GM23338 (cell line): ENCODE results near the gene KCNIP3. TPM values are rescaled to one million over a fixed set of nuclear protein-coding genes. Genes with fewer than 3 reads are reported as not detected.

Experiments
- ATAC-seq: fragments of 200-7000 bp; cut with Tn5 transposase; 3 replicates; pipeline ENCODE4 v1.9.1; 2020
- DNase-seq: peaks from one replicate; pipeline ENCODE4 v3.0.0-alpha.2; 2015; ENCODE audit warnings: low spot score
- H2AFZ ChIP-seq: fragments of 200-600 bp; sonication (generic); 2 replicates; pipeline ENCODE4 v1.8.0; 2016; ENCODE audit warnings: antibody characterized with exemption, mild to moderate bottlenecking, moderate library complexity
- H3F3A ChIP-seq: fragments of 200-600 bp; sonication (generic); replicated peaks from 2 replicates; pipeline ENCODE4 v1.8.0; 2017; ENCODE audit warnings: antibody characterized with exemption, mixed run types, low read depth
- H3K27ac ChIP-seq: fragments of 200-600 bp; sonication (generic); 2 replicates; pipeline ENCODE4 v1.6.1; 2016; ENCODE audit warnings: low read depth
- H3K27me3 ChIP-seq: fragments of 200-600 bp; sonication (generic); 2 replicates; pipeline ENCODE4 v1.8.0; 2016; ENCODE audit warnings: mild to moderate bottlenecking, mixed run types, moderate library complexity; ENCODE audit not compliant: insufficient read depth
- H3K36me3 ChIP-seq: fragments of 200-600 bp; sonication (generic); 2 replicates; pipeline ENCODE4 v1.8.0; 2016; ENCODE audit warnings: mild to moderate bottlenecking; ENCODE audit not compliant: insufficient read depth
- H3K4me1 ChIP-seq: fragments of 200-600 bp; sonication (generic); 2 replicates; pipeline ENCODE4 v1.8.0; 2016; ENCODE audit warnings: mild to moderate bottlenecking, moderate library complexity; ENCODE audit not compliant: insufficient read depth
- H3K4me2 ChIP-seq: fragments of 200-600 bp; sonication (generic); 2 replicates; pipeline ENCODE4 v1.7.1; 2017; ENCODE audit warnings: mixed run types
- H3K4me3 ChIP-seq: fragments of 200-600 bp; sonication (generic); 2 replicates; pipeline ENCODE4 v1.6.1; 2016; ENCODE audit warnings: mixed run types
- H3K79me2 ChIP-seq: fragments of 200-600 bp; sonication (generic); replicated peaks from 2 replicates; pipeline ENCODE4 v1.8.0; 2017; ENCODE audit warnings: mild to moderate bottlenecking; ENCODE audit not compliant: insufficient read depth
- H3K9me2 ChIP-seq: fragments of 200-600 bp; sonication (generic); 2 replicates; pipeline ENCODE4 v1.8.0; 2017; ENCODE audit not compliant: insufficient read depth
- H4K20me1 ChIP-seq: fragments of 200-600 bp; sonication (generic); replicated peaks from 2 replicates; pipeline ENCODE4 v1.8.0; 2017; ENCODE audit warnings: mild to moderate bottlenecking; ENCODE audit not compliant: insufficient read depth
- H3K27ac Mint-ChIP-seq: 2 replicates; pipeline ENCODE4 v1.8.0; 2020; ENCODE audit warnings: inconsistent platforms, mild to moderate bottlenecking, moderate library complexity, mixed read lengths
- H3K27me3 Mint-ChIP-seq: 3 replicates; pipeline ENCODE4 v1.8.0; 2022; ENCODE audit warnings: low read depth, mild to moderate bottlenecking, moderate library complexity, mixed read lengths, inconsistent platforms; ENCODE audit not compliant: insufficient read depth, poor library complexity
- H3K36me3 Mint-ChIP-seq: 3 replicates; pipeline ENCODE4 v1.8.0; 2021; ENCODE audit warnings: low read depth, mild to moderate bottlenecking, inconsistent platforms, moderate library complexity, mixed read lengths
- H3K4me1 Mint-ChIP-seq: 3 replicates; pipeline ENCODE4 v1.8.0; 2020; ENCODE audit warnings: mild to moderate bottlenecking, inconsistent platforms, mixed read lengths
- H3K4me3 Mint-ChIP-seq: 3 replicates; pipeline ENCODE4 v1.8.0; 2021; ENCODE audit warnings: moderate library complexity, mild to moderate bottlenecking, inconsistent platforms, mixed read lengths
- H3K9me3 Mint-ChIP-seq: 3 replicates; pipeline ENCODE4 v1.8.0; 2020; ENCODE audit warnings: moderate library complexity, mild to moderate bottlenecking, inconsistent platforms, mixed read lengths
- CREB1 ChIP-seq: fragments of 250-450 bp; sonication (Bioruptor Pico); IDR thresholded peaks from 2 replicates; pipeline ENCODE4 v1.5.0; 2020; ENCODE audit warnings: low read depth, mild to moderate bottlenecking, moderate library complexity
- EZH2 ChIP-seq: fragments of 200-600 bp; sonication (generic); IDR thresholded peaks from one replicate; pipeline ENCODE4 v1.8.0; 2017; ENCODE audit warnings: antibody characterized with exemption, mild to moderate bottlenecking, low read depth; ENCODE audit not compliant: unreplicated experiment
- EZH2phosphoT487 ChIP-seq: fragments of 200-600 bp; sonication (generic); IDR thresholded peaks from one replicate; pipeline ENCODE4 v1.8.1; 2018; ENCODE audit warnings: antibody characterized with exemption; ENCODE audit not compliant: unreplicated experiment
- JUNB ChIP-seq: IDR thresholded peaks from one replicate; pipeline ENCODE4 v1.6.1; 2016; ENCODE audit warnings: antibody characterized with exemption; ENCODE audit not compliant: unreplicated experiment
- NANOG ChIP-seq: IDR thresholded peaks from 2 replicates; pipeline ENCODE4 v1.6.1; 2016; ENCODE audit warnings: antibody characterized with exemption, borderline replicate concordance
- POLR2AphosphoS5 ChIP-seq: IDR thresholded peaks from 2 replicates; pipeline ENCODE4 v1.6.1; 2016; ENCODE audit warnings: antibody characterized with exemption, low read depth
- STAT1 ChIP-seq: IDR thresholded peaks from one replicate; pipeline ENCODE4 v1.6.1; 2016; ENCODE audit warnings: antibody characterized with exemption; ENCODE audit not compliant: unreplicated experiment
- ZNF114 ChIP-seq: fragments of 250-450 bp; sonication (Bioruptor Pico); IDR thresholded peaks from 2 replicates; pipeline ENCODE4 v1.5.0; 2020; ENCODE audit warnings: mild to moderate bottlenecking, moderate library complexity
- polyA plus RNA-seq: library from polyadenylated mRNA; unstranded; fragments of >200 nt; fragmentation: Nextera tagmentation; extraction: Ambion mirVana; gene quantifications from 2 replicates; pipeline ENCODE4 v1.2.1, GENCODE V29; 2016
- total RNA-seq: library from RNA; depleted of rRNA; stranded (reverse); fragments of >200 nt; shearing (Covaris generic); gene quantifications from 2 replicates; pipeline ENCODE4 v1.2.3, GENCODE V29; 2014
- TF ChIP-seq, protein P1 (sequence below): IDR thresholded peaks from one replicate; pipeline ENCODE4 v1.6.1; 2018; ENCODE audit warnings: antibody characterized with exemption; ENCODE audit not compliant: unreplicated experiment
- TF ChIP-seq, protein P2 (sequence below): fragments of 250-450 bp; sonication (Bioruptor Pico); IDR thresholded peaks from 2 replicates; pipeline ENCODE4 v1.5.0; 2020; ENCODE audit warnings: mild to moderate bottlenecking, moderate library complexity
- TF ChIP-seq, protein P3 (sequence below), 2 experiments: fragments of 200-600 bp in 1 of 2; sonication (generic) in 1 of 2; conservative IDR thresholded peaks; 2 replicates each; pipeline versions ENCODE4 v1.5.1 to v1.6.1; 2016 to 2017; ENCODE audit warnings: antibody characterized with exemption in 2 of 2, low read depth in 2 of 2, mild to moderate bottlenecking in 2 of 2, moderate library complexity in 1 of 2

KCNIP3 gene
- total and polyA plus RNA-seq, 2 experiments from 2014 or later = 0.32 to 0.83 TPM

DNA sequence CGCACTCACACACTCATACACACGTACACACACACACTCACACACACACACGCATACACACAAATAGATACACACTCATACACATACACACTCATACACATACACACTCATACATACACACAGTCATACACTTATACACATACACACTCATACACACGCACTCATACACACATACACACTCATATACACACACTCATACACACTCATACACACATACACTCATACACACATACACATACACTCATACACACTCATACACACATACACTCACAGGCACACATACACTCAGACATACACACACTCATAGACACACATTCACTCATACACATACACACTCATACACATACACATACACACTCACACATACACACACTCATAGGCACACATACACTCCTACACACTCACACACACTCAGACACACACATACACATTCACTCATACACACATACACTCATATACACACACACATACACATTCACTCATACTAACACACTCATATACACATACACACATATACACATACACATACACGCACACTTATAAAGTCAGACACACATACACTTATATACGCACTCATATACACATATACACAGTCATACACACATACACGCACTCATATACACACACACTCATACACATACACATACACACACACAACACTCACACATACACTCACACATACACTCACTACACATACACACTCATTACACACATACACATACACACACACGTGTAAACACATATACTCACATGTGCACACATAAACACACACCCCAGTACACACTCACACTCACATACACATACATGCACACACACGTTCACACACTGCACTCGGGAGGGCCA lies 28.7 kb downstream of the KCNIP3 start (continued):
- TF ChIP-seq, protein P1, sequence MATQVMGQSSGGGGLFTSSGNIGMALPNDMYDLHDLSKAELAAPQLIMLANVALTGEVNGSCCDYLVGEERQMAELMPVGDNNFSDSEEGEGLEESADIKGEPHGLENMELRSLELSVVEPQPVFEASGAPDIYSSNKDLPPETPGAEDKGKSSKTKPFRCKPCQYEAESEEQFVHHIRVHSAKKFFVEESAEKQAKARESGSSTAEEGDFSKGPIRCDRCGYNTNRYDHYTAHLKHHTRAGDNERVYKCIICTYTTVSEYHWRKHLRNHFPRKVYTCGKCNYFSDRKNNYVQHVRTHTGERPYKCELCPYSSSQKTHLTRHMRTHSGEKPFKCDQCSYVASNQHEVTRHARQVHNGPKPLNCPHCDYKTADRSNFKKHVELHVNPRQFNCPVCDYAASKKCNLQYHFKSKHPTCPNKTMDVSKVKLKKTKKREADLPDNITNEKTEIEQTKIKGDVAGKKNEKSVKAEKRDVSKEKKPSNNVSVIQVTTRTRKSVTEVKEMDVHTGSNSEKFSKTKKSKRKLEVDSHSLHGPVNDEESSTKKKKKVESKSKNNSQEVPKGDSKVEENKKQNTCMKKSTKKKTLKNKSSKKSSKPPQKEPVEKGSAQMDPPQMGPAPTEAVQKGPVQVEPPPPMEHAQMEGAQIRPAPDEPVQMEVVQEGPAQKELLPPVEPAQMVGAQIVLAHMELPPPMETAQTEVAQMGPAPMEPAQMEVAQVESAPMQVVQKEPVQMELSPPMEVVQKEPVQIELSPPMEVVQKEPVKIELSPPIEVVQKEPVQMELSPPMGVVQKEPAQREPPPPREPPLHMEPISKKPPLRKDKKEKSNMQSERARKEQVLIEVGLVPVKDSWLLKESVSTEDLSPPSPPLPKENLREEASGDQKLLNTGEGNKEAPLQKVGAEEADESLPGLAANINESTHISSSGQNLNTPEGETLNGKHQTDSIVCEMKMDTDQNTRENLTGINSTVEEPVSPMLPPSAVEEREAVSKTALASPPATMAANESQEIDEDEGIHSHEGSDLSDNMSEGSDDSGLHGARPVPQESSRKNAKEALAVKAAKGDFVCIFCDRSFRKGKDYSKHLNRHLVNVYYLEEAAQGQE = no peak
- TF ChIP-seq JUNB = no peak

DNA sequence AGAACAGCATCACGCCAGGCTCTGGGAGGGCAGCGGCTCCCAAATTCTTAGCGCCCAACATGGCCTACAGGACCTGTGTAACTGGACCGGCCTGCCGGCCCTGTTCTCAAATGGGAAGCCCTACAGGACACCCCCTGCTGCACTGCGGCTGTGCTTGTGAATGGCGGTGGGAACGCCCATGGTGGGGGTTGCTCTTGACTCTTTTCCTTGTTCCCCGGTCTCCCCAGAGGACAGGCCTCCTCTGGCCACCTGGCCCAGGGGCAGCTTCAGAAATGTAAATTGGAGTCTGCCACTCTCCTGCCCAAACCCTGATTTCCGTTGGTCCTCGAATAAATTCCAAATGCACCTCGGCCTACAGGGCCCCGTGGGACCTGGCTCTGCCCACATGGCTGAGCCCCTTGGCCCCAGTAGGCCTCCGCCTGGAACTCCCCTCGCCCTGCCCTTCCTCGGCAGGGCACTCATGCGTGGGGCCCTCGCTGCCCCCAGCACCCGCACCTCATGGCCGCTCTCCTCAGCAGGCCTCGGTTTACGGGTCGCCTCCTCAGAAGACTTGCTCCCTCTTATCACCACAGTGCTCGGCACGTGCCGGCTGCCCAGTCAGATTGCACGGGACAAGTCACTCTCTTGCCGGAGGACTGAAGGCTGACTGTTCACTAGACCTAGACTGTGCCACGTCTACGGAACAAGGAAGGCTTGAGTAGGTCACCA lies 29.4 kb downstream of the KCNIP3 start:
- Histone ChIP-seq H3K4me2 (no peak overlapping the region), H3K79me2 (no peaks in the 10 kb centered on the region), H3K36me3 (no peaks in the 10 kb centered on the region), H2AFZ (no peak overlapping the region), H3K4me1 (no peaks in the 10 kb centered on the region), H3F3A (no peaks in the 10 kb centered on the region), H3K4me3 (no peak overlapping the region), H3K9me2 (peaks cover 3% of the 10 kb centered on the region; the same call in 1 of the 2 replicates), H3K27me3 (no peaks in the 10 kb centered on the region), H4K20me1 (no peaks in the 10 kb centered on the region), H3K27ac (no peak overlapping the region)
- no peaks in the 10 kb centered on the region for H3K36me3 Mint-ChIP-seq
- H3K27ac Mint-ChIP-seq = no peak overlapping the region
- H3K4me3 Mint-ChIP-seq = no peak overlapping the region
- peaks cover 3% of the 10 kb centered on the region; the same call in 1 of the 3 replicates for H3K4me1 Mint-ChIP-seq
- H3K27me3 Mint-ChIP-seq = peaks cover 11% of the 10 kb centered on the region
- DNase-seq (no peak), ATAC-seq (no peak)
- H3K9me3 Mint-ChIP-seq = no peaks in the 10 kb centered on the region; the same call in 1 of the 3 replicates
- TF ChIP-seq CREB1 (no peak), EZH2 (no peak), EZH2phosphoT487 (no peak), ZNF114 (no peak), JUNB (no peak), NANOG (no peak), STAT1 (no peak), POLR2AphosphoS5 (no peak)
- TF ChIP-seq, protein P2, sequence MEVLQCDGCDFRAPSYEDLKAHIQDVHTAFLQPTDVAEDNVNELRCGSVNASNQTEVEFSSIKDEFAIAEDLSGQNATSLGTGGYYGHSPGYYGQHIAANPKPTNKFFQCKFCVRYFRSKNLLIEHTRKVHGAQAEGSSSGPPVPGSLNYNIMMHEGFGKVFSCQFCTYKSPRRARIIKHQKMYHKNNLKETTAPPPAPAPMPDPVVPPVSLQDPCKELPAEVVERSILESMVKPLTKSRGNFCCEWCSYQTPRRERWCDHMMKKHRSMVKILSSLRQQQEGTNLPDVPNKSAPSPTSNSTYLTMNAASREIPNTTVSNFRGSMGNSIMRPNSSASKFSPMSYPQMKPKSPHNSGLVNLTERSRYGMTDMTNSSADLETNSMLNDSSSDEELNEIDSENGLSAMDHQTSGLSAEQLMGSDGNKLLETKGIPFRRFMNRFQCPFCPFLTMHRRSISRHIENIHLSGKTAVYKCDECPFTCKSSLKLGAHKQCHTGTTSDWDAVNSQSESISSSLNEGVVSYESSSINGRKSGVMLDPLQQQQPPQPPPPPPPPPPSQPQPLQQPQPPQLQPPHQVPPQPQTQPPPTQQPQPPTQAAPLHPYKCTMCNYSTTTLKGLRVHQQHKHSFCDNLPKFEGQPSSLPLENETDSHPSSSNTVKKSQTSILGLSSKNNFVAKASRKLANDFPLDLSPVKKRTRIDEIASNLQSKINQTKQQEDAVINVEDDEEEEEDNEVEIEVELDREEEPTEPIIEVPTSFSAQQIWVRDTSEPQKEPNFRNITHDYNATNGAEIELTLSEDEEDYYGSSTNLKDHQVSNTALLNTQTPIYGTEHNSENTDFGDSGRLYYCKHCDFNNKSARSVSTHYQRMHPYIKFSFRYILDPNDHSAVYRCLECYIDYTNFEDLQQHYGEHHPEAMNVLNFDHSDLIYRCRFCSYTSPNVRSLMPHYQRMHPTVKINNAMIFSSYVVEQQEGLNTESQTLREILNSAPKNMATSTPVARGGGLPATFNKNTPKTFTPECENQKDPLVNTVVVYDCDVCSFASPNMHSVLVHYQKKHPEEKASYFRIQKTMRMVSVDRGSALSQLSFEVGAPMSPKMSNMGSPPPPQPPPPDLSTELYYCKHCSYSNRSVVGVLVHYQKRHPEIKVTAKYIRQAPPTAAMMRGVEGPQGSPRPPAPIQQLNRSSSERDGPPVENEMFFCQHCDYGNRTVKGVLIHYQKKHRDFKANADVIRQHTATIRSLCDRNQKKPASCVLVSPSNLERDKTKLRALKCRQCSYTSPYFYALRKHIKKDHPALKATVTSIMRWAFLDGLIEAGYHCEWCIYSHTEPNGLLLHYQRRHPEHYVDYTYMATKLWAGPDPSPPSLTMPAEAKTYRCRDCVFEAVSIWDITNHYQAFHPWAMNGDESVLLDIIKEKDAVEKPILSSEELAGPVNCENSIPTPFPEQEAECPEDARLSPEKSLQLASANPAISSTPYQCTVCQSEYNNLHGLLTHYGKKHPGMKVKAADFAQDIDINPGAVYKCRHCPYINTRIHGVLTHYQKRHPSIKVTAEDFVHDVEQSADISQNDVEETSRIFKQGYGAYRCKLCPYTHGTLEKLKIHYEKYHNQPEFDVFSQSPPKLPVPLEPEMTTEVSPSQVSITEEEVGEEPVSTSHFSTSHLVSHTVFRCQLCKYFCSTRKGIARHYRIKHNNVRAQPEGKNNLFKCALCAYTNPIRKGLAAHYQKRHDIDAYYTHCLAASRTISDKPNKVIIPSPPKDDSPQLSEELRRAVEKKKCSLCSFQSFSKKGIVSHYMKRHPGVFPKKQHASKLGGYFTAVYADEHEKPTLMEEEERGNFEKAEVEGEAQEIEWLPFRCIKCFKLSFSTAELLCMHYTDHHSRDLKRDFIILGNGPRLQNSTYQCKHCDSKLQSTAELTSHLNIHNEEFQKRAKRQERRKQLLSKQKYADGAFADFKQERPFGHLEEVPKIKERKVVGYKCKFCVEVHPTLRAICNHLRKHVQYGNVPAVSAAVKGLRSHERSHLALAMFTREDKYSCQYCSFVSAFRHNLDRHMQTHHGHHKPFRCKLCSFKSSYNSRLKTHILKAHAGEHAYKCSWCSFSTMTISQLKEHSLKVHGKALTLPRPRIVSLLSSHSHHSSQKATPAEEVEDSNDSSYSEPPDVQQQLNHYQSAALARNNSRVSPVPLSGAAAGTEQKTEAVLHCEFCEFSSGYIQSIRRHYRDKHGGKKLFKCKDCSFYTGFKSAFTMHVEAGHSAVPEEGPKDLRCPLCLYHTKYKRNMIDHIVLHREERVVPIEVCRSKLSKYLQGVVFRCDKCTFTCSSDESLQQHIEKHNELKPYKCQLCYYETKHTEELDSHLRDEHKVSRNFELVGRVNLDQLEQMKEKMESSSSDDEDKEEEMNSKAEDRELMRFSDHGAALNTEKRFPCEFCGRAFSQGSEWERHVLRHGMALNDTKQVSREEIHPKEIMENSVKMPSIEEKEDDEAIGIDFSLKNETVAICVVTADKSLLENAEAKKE = no peak
- TF ChIP-seq, protein P3, sequence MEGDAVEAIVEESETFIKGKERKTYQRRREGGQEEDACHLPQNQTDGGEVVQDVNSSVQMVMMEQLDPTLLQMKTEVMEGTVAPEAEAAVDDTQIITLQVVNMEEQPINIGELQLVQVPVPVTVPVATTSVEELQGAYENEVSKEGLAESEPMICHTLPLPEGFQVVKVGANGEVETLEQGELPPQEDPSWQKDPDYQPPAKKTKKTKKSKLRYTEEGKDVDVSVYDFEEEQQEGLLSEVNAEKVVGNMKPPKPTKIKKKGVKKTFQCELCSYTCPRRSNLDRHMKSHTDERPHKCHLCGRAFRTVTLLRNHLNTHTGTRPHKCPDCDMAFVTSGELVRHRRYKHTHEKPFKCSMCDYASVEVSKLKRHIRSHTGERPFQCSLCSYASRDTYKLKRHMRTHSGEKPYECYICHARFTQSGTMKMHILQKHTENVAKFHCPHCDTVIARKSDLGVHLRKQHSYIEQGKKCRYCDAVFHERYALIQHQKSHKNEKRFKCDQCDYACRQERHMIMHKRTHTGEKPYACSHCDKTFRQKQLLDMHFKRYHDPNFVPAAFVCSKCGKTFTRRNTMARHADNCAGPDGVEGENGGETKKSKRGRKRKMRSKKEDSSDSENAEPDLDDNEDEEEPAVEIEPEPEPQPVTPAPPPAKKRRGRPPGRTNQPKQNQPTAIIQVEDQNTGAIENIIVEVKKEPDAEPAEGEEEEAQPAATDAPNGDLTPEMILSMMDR (conservative IDR thresholded peaks at IDR 0.05; ENCODE audit: low read depth in 2 of 2) = no peak
